ENCODE results near the gene GSG1L2.

The GSG1L2 gene

DNA sequence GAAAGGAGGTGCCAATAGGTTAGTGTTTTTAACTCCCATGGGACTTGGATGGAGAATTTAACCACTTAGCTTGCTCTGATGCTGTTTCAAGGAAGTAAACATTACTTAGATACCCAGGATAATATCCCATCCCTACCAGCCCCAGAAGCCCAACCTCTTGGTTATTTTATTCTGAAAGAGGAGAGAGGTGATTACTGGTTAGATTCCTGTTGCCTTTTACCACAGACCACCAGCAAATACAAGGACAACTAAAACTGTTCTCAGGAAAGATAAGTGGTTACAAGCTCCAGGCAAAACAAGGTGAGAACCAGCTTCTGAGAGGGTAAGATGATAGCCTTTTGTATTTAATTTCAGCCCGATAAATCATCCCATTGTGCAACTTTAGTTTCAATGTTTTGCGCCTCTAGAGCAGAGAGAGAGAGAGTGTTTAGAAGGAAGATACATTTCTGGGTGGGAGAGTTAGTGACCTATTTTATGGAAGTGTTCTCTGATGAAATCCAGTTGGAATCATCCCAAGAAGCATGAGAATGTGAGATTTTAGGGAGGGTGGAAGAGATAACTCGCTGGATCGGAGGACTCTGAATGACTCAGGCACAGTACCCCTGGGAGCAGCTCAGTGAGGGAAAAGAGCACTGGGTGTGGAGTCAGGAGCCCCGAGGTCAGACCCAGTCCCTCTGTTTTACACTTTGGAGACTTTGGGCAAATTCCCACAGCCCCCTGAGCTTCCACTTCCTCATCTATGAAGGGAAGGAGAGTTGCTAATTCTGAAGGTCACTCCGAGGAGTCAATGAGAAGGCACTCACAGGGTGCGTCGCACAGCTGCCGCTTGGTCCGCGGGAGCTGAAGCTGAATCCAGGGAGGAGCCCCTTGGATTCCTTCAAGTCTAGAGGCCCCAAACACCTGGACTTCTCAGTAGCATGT lies 15.9 kb upstream of the GSG1L2 start:
- TF ChIP-seq GATA2 (IDR thresholded peaks at IDR 0.05; ENCODE audit: low read depth, low read length) (no peak), GATA3 (IDR thresholded peaks at IDR 0.05; ENCODE audit: low read depth, low read length) (no peak)

DNA sequence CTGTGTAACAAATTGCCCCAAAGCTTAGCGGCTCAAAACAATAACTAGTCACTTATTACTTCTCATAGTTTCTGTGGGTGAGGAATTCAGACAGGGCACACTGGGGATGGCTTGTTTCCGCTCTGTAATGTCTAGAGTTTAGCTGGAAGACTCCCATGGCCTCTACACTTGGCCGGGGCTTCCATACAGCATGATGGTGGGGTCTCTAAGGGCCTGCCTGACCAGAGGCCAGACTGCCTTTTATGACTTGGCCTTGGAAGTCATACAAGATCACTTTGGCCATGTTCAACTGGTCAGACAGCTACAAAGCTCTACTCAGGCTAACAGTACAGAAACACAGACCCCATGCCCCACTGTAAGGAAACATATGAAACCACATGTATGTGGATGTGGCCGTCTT lies 12.0 kb upstream of the GSG1L2 start:
- no peak for TF ChIP-seq GATA3 (IDR thresholded peaks at IDR 0.05; ENCODE audit: low read depth, low read length)
- TF ChIP-seq GATA2 (IDR thresholded peaks at IDR 0.05; ENCODE audit: low read depth, low read length): no peak

DNA sequence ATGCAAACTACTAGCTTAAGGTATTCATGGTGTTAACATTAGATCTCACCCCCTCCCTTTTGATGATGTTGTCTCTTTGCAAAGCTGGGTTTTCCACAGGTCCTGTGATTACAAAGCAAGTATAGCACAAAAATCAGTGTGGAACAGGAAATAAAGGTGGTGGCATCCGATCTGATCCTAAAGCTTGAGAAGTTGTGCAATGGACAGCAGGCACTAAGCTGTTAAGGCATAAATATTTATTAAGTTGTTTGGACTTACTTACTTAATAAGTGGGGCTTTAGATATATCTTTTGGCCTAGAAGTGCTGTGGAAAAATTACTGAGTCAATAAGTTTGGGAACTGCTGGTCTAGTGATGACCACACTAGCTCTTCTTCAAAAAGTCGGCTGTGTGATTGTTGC lies 8.8 kb upstream of the GSG1L2 start:
- TF ChIP-seq GATA3 (IDR thresholded peaks at IDR 0.05; ENCODE audit: low read depth, low read length) (no peak), GATA2 (IDR thresholded peaks at IDR 0.05; ENCODE audit: low read depth, low read length) (no peak)

DNA sequence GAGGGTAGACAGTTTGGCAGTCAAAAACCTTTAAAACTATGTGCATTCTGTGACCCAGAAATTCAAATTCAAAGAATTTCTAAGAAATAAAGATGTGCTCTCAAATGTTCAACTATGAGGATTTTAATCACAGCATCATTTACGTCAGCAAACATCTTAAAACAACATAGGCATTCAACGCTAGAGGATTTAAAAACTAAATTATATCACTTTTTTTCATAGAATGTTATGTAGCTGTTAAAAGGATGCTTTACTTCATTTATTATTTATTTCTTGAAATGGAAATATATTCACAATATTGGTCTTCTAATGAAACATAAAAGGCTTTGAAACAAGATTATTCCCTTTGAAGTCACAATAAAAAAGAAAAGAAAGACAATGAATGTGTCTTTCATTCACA lies 7.5 kb upstream of the GSG1L2 start:
- TF ChIP-seq GATA3 (IDR thresholded peaks at IDR 0.05; ENCODE audit: low read depth, low read length): no peak
- TF ChIP-seq GATA2 (IDR thresholded peaks at IDR 0.05; ENCODE audit: low read depth, low read length): no peak

DNA sequence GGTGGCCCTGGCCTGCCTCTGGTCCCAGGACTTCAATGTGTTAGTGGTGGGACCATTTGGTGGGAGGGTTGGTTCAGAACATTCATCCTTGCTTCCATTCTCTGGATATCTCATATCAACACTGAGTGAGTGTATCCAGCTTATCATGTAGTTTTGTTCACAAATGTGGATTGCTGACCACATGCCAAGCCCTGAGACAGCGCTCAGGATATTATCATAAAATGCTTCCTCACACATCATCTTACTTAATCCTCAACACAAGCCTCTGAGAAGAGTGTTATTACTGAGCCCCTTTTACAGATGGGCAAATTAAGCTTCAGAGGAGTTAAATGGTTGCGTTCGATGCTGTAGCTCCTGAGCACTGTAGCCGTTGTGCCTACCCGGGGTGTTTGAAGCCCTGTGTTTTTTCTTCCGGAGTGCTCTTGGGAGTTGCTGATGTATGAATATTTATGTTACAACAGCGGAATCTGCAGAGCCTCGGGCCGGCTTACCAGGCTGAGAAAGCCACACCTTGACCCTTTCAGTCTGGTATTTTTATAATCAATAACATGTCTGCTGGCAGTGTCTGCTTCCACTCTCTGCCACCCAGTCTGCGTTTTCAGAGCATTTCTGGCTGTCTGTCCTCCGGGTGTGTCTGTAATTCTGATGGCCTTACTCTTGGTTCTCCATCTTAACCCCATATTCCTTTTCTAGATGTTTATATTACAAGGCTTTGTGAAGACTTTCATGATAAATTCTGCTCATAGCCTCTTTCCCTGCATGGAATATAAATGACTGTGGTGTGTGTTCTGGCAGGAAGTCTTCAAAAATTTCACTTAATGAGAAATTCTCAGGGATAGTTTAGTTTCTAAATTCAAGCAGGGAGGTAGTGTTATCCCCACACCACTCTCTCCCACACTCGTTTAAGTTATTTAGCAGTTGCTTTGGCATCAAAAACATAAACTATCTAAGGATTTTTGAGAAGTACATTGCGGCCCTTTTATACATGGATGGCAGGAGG lies 6.7 kb upstream of the GSG1L2 start:
- TF ChIP-seq GATA2 (IDR thresholded peaks at IDR 0.05; ENCODE audit: low read depth, low read length): no peak
- TF ChIP-seq GATA3 (IDR thresholded peaks at IDR 0.05; ENCODE audit: low read depth, low read length): no peak

DNA sequence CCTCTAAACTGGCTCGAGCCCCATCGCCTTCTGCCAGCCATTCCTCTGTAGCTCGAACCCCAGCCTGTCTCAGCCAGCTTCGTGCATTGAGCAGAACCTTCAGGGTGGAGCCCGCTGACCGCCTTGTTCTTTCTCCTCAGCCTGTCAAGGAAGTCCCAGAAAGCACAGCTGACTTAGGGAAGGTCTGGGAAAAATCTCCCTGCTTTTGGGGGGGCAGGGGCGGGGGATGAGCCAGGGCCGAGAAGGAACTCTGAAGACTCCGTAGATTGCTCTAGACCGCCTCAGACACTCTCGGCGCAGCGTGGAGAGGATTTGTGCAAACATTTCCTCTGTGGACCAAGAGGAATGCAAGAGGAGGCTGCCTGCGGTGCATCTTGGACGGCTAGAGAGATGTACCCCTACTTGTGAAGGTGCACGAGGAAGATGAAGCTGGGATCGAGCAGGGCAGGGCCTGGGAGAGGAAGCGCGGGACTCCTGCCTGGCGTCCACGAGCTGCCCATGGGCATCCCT lies 3.8 kb upstream of the GSG1L2 start, which contains the start of gene GLP2R:
Gene GLP2R, plus strand, starts transcription at position 284 of the 510 bp plus-strand sequence. Its CDS starts 140 bp downstream, at position 424.
- TF ChIP-seq GATA2 (IDR thresholded peaks at IDR 0.05; ENCODE audit: low read depth, low read length) (no peak), GATA3 (IDR thresholded peaks at IDR 0.05; ENCODE audit: low read depth, low read length) (no peak)

DNA sequence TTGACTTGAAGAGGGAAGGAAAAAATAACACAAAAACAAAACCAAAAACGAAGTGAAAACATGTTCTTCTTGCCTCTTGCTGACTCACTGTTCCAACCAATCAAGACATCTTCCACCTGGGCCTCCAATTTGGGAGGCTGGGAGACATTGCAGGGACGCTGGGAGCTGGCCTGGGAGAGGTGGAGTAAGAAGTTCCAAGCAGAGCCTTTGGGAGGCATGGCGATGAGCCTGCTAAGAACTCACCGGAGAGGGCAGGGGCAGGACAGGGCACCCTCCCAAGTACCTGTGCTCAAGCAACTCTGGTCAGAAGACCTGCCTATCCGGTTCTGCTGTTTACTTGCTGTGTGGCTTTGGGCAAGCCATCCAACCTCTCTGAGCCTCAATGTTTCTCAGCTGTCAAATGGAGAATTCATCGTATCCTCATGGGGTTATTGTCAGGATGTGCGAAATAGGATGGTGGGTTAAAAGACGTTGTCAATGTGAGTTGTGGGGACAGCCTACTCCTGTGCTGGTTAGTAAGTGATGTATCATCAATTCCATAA lies 3.0 kb upstream of the GSG1L2 start:
- TF ChIP-seq GATA3 (IDR thresholded peaks at IDR 0.05; ENCODE audit: low read depth, low read length) (no peak), GATA2 (IDR thresholded peaks at IDR 0.05; ENCODE audit: low read depth, low read length) (no peak)

DNA sequence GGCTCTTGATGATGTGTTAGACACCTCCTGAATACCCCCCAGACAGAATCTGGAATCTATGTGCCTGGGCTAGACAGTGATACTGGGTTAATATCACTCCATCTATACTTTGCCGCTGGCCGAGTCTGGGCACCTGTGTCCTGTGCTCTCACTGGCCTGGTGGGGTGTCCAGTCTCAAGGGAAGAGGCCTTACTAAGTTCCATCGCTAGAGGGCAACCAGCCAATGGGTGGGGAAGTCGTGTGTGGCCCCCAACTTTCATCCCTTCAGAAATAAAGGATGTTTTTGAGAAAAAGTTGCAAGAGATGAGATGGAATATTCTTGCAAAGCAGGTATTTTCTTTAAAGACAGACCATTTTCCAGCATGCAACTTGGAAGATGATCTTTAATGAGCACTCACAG lies 2.2 kb upstream of the GSG1L2 start:
- TF ChIP-seq GATA2 (IDR thresholded peaks at IDR 0.05; ENCODE audit: low read depth, low read length) (no peak), GATA3 (IDR thresholded peaks at IDR 0.05; ENCODE audit: low read depth, low read length) (no peak)

DNA sequence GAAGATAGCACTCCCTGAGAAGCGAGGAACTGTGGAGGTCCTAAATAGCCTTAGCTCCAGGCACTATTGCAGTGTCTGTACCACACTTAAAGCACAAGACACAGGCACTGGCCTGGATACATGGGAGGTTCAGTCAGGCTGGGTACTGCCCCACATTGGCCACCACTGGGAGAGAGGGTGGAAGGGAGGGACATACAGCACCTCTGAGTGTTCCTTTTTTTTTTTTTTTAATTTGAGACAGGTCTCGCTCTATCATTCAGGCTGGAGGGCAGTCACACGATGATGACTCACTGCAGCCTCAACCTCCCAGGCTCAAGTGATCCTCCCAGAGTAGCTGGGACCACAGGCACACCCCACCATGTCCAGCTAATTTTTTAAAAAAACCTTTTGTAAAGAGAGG lies 1.4 kb downstream of the GSG1L2 start:
- TF ChIP-seq GATA3 (IDR thresholded peaks at IDR 0.05; ENCODE audit: low read depth, low read length): no peak
- TF ChIP-seq GATA2 (IDR thresholded peaks at IDR 0.05; ENCODE audit: low read depth, low read length): no peak

DNA sequence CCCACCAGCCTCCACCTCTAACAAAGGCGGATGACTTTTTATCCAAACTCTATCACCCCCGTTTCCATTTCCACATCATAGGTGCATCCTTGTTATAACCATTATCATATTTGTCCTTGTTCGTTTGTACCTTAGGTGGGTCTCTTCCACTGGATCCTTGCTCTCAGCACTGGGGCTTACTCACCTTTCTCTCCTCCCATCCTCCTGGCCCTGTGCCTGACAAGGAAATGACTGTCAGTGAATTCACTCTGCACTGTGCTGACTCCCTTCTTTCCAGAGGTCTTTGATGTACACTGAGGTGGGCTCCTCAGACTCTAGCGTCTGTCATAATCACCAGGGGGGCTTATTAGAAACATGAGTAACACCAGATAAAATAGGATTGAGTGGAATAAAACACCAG lies 3.1 kb downstream of the GSG1L2 start:
- no peak for TF ChIP-seq GATA3 (IDR thresholded peaks at IDR 0.05; ENCODE audit: low read depth, low read length)
- TF ChIP-seq GATA2 (IDR thresholded peaks at IDR 0.05; ENCODE audit: low read depth, low read length): no peak

DNA sequence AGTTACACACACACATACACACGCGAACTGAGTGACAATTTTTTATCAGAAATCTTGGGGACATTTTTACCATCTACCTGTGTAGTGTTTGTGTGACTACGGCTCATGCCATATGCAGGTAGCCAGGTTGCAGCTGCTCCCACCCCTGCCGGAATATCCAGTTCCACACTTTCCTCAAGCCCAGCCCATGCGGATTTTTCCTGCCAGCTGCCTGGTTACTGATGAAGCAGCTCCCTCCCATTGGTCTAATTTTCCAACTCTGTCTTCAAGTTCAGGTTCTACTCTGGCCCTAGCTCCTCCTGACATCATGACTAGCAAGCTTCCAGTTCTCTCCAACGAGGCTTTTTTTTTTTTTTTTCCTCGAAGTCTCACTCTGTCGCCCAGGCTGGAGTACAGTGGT lies 4.8 kb downstream of the GSG1L2 start:
- no peak for TF ChIP-seq GATA3 (IDR thresholded peaks at IDR 0.05; ENCODE audit: low read depth, low read length)
- no peak for TF ChIP-seq GATA2 (IDR thresholded peaks at IDR 0.05; ENCODE audit: low read depth, low read length)

DNA sequence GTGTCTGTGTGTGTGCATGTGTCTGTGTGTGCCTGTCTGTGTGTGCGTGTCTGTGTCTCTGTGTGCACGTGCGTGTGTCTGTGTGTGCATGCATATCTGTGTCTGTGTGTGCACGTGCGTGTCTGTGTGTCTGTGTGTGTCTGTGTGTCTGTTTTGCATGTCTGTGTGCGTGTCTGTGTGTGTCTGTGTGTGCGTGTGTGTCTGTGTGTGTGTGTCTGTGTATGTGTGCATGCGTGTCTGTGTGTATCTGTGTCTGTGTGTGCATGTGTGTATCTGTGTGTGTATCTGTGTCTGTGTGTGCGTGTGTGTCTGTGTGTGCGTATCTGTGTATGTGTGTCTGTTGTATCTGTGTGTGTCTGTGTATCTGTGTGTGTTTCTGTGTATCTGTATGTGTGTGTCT lies 5.4 kb downstream of the GSG1L2 start:
- TF ChIP-seq GATA3 (IDR thresholded peaks at IDR 0.05; ENCODE audit: low read depth, low read length) (no peak), GATA2 (IDR thresholded peaks at IDR 0.05; ENCODE audit: low read depth, low read length) (no peak)

DNA sequence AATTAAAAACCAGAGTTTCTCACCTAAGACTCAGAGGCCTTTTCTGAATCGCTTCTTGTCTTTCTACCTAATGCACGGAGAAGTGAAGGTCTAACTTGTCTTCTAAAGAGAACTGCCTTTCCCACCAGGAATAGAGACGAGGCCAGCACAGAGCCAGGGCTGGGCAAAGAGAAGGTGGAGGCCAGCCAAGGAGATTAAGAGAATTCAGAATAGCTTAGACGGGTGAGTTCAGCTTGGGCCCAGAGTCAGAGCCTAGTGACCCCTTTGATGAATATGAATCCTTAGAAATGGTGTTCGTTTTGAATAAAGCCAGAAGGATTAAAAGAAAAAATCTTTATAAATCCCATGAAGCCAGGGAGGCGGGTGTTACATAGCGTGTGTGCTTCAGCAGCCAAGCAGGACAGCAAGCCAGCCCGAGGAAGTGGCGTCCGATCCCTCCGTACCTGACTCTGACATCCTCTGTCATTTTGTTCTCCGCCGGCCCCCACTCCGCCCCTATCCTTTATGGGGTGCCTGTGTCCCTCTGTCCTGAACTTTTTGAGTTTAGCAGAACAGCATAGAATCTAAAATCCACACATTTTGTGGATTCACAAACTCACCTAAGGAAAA lies 7.4 kb downstream of the GSG1L2 start:
- TF ChIP-seq GATA3 (IDR thresholded peaks at IDR 0.05; ENCODE audit: low read depth, low read length) (no peak), GATA2 (IDR thresholded peaks at IDR 0.05; ENCODE audit: low read depth, low read length) (no peak)
